GM15510 (cell line): ENCODE data around the gene MCCC1.

ENCODE experiments used
- POLR2A ChIP-seq: IDR thresholded peaks from 3 replicates; pipeline ENCODE4 v1.6.1; 2011; ENCODE audit warnings: borderline replicate concordance; ENCODE audit not compliant: insufficient read length; ENCODE audit errors: extremely low read depth

The MCCC1 gene

GRCh38 chr3:183099026-183099837, at the start of gene MCCC1:
Gene MCCC1 (minus strand): TSS chr3:183099496. CDS start chr3:183099440, 56 bp downstream.
- TF ChIP-seq POLR2A, result peak; percentile 75

DNA sequence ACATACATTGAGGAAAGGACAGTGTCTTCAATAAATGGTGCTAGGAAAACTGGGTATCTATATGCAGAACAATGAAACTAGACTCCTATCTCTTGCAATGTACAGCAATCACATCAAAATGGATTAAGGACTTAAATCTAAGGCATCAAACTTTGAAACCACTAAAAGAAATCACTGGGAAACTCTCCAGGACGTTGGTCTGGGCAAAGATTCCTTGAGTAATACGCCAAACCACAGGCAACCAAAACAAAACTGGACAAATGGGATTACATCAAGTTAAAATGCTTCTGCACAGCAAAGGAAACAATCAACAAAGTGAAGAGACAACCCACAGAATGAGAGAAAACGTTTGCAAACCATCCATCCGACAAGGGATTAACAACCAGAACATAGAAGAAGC, 48.8 kb upstream of the MCCC1 start:
- no peak for TF ChIP-seq POLR2A

GRCh38 chr3:183144363-183144762, 45.1 kb upstream of the MCCC1 start:
- TF ChIP-seq POLR2A, result no peak

DNA sequence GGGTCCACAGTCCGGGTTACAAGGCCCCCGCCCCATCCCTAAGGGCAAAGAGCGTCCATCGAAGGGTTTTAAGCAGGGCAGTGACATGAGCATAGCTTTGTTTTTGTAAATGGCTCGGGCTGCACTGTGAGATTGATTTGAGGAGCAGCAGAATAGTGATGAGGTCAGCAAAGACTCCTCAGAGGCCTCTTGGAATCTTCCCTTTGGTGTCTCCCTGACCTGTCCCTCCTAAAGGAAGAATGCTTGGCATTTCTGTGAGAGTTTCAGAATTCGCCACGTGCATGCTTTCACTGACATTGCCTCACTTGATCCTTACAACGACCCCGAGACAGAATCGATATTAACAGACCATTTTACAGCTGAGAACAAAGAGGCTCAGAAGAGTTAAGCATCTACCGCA, 42.9 kb upstream of the MCCC1 start:
- TF ChIP-seq POLR2A, result no peak

DNA sequence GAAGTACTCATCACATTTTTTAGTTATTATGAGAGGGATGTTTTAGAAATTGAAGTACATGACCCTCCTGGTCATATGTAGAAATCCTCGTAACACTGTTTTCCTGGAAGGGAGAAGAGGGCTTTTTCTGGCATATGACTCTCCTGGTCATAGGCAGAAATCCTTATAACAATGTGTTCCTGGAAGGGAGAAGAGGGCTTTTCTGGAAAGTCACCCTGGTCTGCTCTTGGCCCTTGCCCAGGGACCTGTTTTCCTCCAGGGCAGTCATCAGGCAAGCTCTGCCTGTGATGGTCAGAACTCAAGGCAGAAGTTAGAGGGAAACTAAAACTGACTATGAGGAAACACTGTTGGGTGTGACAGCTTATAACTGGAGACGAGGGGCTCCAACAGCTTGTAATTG, 35.5 kb upstream of the MCCC1 start:
- no peak for TF ChIP-seq POLR2A

GRCh38 chr3:183132409-183132808, 33.1 kb upstream of the MCCC1 start:
- TF ChIP-seq POLR2A, result no peak

- no peak for TF ChIP-seq POLR2A
These were observed 32.4 kb upstream of the MCCC1 start for GRCh38 chr3:183131735-183132134.

- no peak for TF ChIP-seq POLR2A
These were observed 32.0 kb upstream of the MCCC1 start for GRCh38 chr3:183131186-183131725.

- no peak for TF ChIP-seq POLR2A
These were observed 29.9 kb upstream of the MCCC1 start for GRCh38 chr3:183129243-183129642.

DNA sequence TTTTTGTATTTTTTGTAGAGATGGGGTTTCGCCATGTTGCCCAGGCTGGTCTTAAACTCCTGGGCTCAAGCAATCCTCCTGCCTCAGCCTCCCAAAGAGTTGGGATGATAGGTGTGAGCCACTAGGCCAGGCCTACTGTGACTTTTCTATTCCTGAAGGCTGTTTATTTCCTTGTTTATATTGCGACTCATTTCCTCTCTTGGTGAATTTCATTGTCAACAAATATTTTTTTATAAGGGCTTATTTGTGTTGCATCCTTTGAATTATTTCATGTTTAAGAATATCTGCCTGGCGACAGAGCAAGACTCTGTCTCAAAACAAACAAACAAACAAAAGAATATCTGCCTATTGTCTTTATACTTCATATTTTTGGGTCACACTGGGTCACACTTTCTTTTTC, 29.4 kb upstream of the MCCC1 start:
- TF ChIP-seq POLR2A, result no peak

DNA sequence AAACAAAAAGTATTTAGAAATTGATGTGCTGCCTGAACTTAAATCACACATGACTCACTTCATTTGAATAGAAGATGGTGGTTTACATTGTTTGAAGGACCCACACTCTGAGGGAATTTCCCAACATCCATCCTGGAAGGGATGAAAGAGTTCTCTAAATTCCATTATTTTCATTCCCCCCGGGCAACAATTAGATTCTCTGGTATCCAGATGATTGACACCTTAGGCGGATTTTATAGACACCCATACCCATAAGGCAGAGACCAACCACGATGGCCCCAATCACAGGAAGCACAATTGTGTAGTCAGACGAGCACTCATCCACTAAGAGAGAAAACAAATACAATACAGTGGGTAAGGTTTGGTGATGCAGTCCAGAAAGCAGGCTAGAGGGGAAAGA, 24.6 kb upstream of the MCCC1 start:
- no peak for TF ChIP-seq POLR2A

- no peak for TF ChIP-seq POLR2A
These were observed 23.1 kb upstream of the MCCC1 start for GRCh38 chr3:183122257-183122932.

DNA sequence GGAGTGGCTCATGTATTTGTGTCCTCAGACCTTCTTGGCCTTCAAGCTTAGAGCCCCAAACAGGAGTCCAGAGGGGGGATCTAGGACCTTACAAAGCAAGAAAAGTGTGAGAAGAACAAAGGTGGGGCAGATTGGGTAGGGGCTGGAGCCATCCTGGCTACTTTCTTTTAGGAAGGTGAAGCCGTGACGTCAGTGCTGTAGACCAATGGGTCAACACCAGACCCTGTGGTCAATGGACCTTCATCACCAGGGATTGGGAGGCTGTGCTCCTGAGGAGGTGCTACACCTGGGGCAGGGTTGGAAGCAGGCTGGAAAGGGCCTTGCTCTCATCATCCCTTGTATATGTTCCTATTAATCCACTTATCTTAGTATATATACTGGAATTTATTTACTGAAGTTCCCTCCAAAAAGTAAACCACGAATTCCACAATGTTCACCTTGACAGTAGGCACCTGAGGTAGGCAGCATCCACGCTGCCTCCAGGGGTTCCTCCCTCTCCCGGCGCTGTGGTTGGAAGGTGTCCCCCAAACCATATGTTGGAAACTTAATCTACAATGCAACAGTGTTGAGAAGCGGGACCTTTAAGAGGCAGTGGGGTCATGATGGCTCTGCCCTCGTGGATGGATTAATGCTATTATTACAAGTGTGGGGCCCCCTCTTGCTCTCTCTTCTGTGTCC, 21.4 kb upstream of the MCCC1 start:
- TF ChIP-seq POLR2A, result no peak

DNA sequence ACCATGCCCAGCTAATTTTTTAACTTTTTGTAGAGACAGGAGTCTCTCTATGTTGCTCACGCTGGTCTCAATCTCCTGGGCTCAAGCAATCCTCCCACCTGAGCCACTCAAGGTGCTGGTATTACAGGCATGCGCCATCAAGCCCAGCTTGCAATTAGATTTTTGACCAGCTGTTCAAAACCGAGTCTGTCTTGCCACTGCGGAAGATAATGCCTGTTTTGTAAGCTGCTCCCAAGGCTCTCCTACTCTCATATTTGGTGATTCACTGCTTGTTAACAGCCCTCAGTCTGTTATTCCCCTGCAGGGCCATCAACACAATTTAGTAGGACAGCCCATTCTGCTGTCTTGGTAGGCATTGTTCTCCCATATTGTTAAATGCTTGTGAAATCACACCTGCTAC, 17.8 kb upstream of the MCCC1 start:
- TF ChIP-seq POLR2A, result no peak

GRCh38 chr3:183116025-183116614, 16.8 kb upstream of the MCCC1 start:
- TF ChIP-seq POLR2A, result no peak

DNA sequence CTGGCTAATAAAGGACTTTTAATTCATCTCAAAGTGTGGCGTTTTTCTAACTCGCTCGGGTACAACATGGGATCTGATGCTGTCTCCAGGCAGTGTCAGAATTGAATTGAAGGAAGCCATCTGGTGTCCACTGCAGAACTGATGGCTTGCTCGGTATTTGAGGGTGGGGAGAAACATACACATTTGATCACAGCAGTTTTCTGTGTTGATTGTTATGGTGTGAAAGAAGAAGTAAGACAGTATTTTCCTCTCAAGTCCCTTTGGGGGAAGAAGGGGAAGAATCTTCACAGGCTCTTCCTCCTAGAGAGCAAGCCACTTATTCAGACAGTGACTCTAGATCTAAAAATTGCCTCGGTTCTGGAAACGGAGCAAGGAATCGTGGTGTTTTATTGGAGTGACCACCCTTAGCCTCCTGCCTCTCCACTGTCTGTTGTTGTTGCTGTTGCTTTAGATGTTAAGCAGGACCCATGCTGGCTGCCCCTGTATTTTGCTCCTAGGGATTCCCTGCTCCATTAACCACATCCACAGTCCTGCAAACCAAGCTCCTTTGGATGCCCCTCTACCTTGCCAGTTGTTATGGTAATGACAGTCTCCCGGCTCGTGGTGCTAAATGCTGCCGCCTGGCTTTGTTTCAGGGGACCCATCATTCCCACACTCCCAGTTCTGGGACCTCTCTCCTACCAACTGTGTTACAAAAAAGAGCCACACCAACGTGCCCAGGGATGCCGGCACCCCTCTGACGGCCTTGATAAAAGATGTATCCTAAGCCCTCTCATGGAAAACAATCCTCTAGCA, 15.3 kb upstream of the MCCC1 start:
- TF ChIP-seq POLR2A, result no peak
